Activated CD4-positive, alpha-beta memory T cell treated with anti-CD3 and anti-CD28 coated beads, Interleukin-2, amount 10 ng/mL, durations not matched to agents 7 days and 5 days (primary cell): ENCODE measurements around the gene CHCHD6. TPM values are rescaled to one million over a fixed set of nuclear protein-coding genes. Genes with fewer than 3 reads are reported as not detected.

Experiments used
- CTCF ChIA-PET: fragments of 350-600 bp; sonication (Branson Sonifier 250); formaldehyde crosslinking; loops from one replicate; lab custom pipeline; 2021; ENCODE audit warnings: antibody characterized with exemption, inconsistent platforms; lab: Charles Lee
- POLR2A ChIA-PET: fragments of 350-600 bp; sonication (Branson Sonifier 250); formaldehyde crosslinking; loops from one replicate; lab custom pipeline; 2021; ENCODE audit warnings: antibody characterized with exemption; lab: Charles Lee
- DNase-seq: peaks from one replicate; pipeline ENCODE4 v3.0.0-alpha.2; 2020
- H3K27ac Mint-ChIP-seq: one replicate; pipeline ENCODE4 v1.8.0; 2021; ENCODE audit warnings: mild to moderate bottlenecking, mixed read lengths
- H3K27me3 Mint-ChIP-seq: one replicate; pipeline ENCODE4 v1.8.0; 2021; ENCODE audit warnings: mixed read lengths
- H3K36me3 Mint-ChIP-seq: one replicate; pipeline ENCODE4 v1.8.0; 2021; ENCODE audit warnings: low read depth, mixed read lengths
- H3K4me1 Mint-ChIP-seq: one replicate; pipeline ENCODE4 v1.8.0; 2021; ENCODE audit warnings: mixed read lengths
- H3K4me3 Mint-ChIP-seq: one replicate; pipeline ENCODE4 v1.8.0; 2021; ENCODE audit warnings: mild to moderate bottlenecking, mixed read lengths
- H3K9me3 Mint-ChIP-seq: one replicate; pipeline ENCODE4 v1.8.0; 2021; ENCODE audit warnings: mixed read lengths
- total RNA-seq, 2 experiments: library from RNA; stranded (reverse); gene quantifications; one replicate each; pipeline ENCODE4 v1.2.3, GENCODE V29; 2021

The CHCHD6 gene
- total RNA-seq, 2 experiments from 2014 or later = 4.0 to 4.1 TPM

DNA sequence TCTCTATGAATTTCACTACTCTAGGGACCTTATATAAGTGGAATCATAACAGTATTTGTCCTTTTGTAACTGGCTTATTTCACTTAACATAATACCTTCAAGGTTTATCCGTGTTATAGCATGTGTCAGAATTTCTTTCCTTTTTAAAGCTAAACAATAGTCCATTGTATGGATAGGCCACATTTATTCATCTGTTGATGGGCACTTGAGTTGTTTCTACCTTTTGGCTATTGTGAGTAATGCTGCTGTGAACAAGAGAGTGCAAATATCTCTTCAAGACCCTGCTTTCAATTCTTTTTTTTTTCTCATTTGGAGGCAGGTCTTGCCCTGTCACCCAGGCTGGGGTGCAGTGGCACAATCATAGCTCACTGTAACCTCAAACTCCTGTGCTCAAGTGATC lies 56.5 kb downstream of the CHCHD6 start:
- no peaks in the 10 kb centered on the region for H3K4me1 Mint-ChIP-seq
- no peak overlapping the region for H3K4me3 Mint-ChIP-seq
- no peak for DNase-seq
- no peaks in the 10 kb centered on the region for H3K36me3 Mint-ChIP-seq
- no peak overlapping the region for H3K27ac Mint-ChIP-seq
- H3K9me3 Mint-ChIP-seq = no peaks in the 10 kb centered on the region
- ChIA-PET POLR2A (no interaction called here), CTCF (no interaction called here)
- H3K27me3 Mint-ChIP-seq = no peaks in the 10 kb centered on the region

- no peak overlapping the region for H3K27ac Mint-ChIP-seq
- no peaks in the 10 kb centered on the region for H3K4me1 Mint-ChIP-seq
- no peaks in the 10 kb centered on the region for H3K27me3 Mint-ChIP-seq
- H3K9me3 Mint-ChIP-seq = peaks cover 4% of the 10 kb centered on the region
- CTCF ChIA-PET = interaction anchor here (1.2 kb wide), 1 partner anchor 11 kb away, joined by 3 read pairs; no protein-coding TSS in a partner anchor
- H3K36me3 Mint-ChIP-seq = peaks cover 2% of the 10 kb centered on the region
- no peak overlapping the region for H3K4me3 Mint-ChIP-seq
- no peak for DNase-seq
- POLR2A ChIA-PET = no interaction called here
These were observed 59.0 kb downstream of the CHCHD6 start for GRCh38 chr3:126763035-126763434.

GRCh38 chr3:126765187-126766069 lies 61.4 kb downstream of the CHCHD6 start:
- H3K4me3 Mint-ChIP-seq = no peak overlapping the region
- CTCF ChIA-PET = no interaction called here
- H3K27ac Mint-ChIP-seq = no peak overlapping the region
- H3K4me1 Mint-ChIP-seq = no peaks in the 10 kb centered on the region
- H3K9me3 Mint-ChIP-seq = peaks cover 13% of the 10 kb centered on the region
- no peaks in the 10 kb centered on the region for H3K27me3 Mint-ChIP-seq
- H3K36me3 Mint-ChIP-seq = peaks cover 2% of the 10 kb centered on the region
- POLR2A ChIA-PET = no interaction called here
- DNase-seq = no peak

DNA sequence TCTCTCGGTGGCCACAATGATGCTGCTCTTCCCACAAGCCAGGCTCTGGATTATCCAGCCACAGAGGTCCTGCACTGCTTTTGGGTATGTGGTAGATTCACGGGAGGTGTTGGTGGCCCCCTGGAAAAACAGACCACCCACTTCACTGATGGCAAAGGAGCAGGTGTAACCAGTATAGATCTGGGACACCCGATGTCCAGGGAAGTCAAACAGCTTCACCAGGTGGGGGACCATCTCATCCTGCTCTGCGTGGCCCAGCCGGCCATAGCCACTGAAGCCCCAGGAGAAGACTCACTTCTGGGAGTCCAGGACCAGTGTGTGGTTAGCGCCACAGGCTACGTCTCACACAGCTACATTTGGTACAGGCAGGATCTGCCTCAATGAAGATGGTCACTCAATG lies 62.6 kb downstream of the CHCHD6 start:
- ChIA-PET CTCF (no interaction called here), POLR2A (no interaction called here)
- no peak for DNase-seq
- peaks cover 2% of the 10 kb centered on the region for H3K36me3 Mint-ChIP-seq
- peaks cover 17% of the 10 kb centered on the region for H3K9me3 Mint-ChIP-seq
- H3K4me3 Mint-ChIP-seq = no peak overlapping the region
- H3K27me3 Mint-ChIP-seq = no peaks in the 10 kb centered on the region
- no peaks in the 10 kb centered on the region for H3K4me1 Mint-ChIP-seq
- no peak overlapping the region for H3K27ac Mint-ChIP-seq

DNA sequence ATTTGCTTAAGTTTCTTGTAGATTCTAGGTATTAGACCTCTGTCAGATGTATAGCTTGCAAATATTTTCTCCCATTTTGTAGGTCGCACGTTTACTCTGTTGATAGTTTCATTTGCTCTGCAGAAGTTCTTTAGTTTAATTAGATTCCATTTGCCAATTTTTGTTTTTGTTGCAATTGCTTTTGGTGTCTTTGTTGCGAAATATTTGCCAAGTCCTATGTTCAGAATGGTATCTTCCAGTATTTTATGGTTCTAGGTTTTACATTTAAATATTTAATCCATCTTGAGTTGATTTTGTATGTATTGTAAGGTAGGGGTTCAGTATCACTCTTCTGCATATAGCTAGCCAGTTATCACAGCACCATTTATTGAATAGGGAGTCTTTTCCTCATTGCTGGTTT lies 64.9 kb downstream of the CHCHD6 start:
- H3K9me3 Mint-ChIP-seq = peaks cover 24% of the 10 kb centered on the region
- POLR2A ChIA-PET = no interaction called here
- no peaks in the 10 kb centered on the region for H3K4me1 Mint-ChIP-seq
- peaks cover 5% of the 10 kb centered on the region for H3K36me3 Mint-ChIP-seq
- no peaks in the 10 kb centered on the region for H3K27me3 Mint-ChIP-seq
- no peak overlapping the region for H3K4me3 Mint-ChIP-seq
- H3K27ac Mint-ChIP-seq = no peak overlapping the region
- CTCF ChIA-PET = no interaction called here
- DNase-seq = no peak

DNA sequence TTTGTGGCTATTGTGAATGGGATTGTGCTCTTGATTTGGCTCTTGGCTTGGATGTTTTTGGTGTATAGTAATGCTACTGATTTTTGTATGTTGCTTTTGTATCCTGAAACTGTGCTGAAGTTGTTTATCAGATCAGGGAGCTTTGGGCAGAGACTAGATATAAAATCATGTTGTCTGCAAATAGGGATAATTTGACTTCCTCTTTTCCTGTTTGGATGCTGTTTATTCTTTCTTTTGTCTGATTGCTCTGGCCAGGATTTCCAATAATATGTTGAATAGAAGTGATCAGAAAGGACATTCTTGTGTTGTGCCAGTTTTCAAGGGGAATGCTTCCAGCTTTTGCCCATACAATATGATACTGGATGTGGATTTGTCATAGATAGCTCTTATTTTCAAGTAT lies 66.1 kb downstream of the CHCHD6 start:
- no peak overlapping the region for H3K27ac Mint-ChIP-seq
- H3K4me3 Mint-ChIP-seq = no peak overlapping the region
- no peaks in the 10 kb centered on the region for H3K27me3 Mint-ChIP-seq
- peaks cover 5% of the 10 kb centered on the region for H3K36me3 Mint-ChIP-seq
- no peak for DNase-seq
- H3K4me1 Mint-ChIP-seq = no peaks in the 10 kb centered on the region
- H3K9me3 Mint-ChIP-seq = peaks cover 24% of the 10 kb centered on the region
- ChIA-PET POLR2A (no interaction called here), CTCF (no interaction called here)

- H3K27ac Mint-ChIP-seq = no peak overlapping the region
- POLR2A ChIA-PET = no interaction called here
These were observed 69.1 kb downstream of the CHCHD6 start for GRCh38 chr3:126773167-126773566.

GRCh38 chr3:126773783-126774182 lies 69.7 kb downstream of the CHCHD6 start:
- H3K27me3 Mint-ChIP-seq = no peaks in the 10 kb centered on the region
- H3K9me3 Mint-ChIP-seq = peaks cover 14% of the 10 kb centered on the region
- no peak overlapping the region for H3K4me3 Mint-ChIP-seq
- H3K36me3 Mint-ChIP-seq = peaks cover 3% of the 10 kb centered on the region
- H3K27ac Mint-ChIP-seq = no peak overlapping the region
- H3K4me1 Mint-ChIP-seq = no peaks in the 10 kb centered on the region
- ChIA-PET CTCF (no interaction called here), POLR2A (no interaction called here)
- no peak for DNase-seq

More at GRCh38 chr3:126773167-126773566, 69.1 kb downstream of the CHCHD6 start:
- H3K9me3 Mint-ChIP-seq = peaks cover 18% of the 10 kb centered on the region
- CTCF ChIA-PET = no interaction called here
- peaks cover 3% of the 10 kb centered on the region for H3K36me3 Mint-ChIP-seq
- DNase-seq = no peak
- H3K4me1 Mint-ChIP-seq = no peaks in the 10 kb centered on the region
- H3K4me3 Mint-ChIP-seq = no peak overlapping the region
- no peaks in the 10 kb centered on the region for H3K27me3 Mint-ChIP-seq

GRCh38 chr3:126777366-126777765 lies 73.3 kb downstream of the CHCHD6 start:
- POLR2A ChIA-PET = no interaction called here
- CTCF ChIA-PET = interaction anchor here (0.9 kb wide), 1 partner anchor 24 kb away, joined by 3 read pairs; no protein-coding TSS in a partner anchor
- H3K27me3 Mint-ChIP-seq = no peaks in the 10 kb centered on the region
- no peak for DNase-seq
- peaks cover 2% of the 10 kb centered on the region for H3K36me3 Mint-ChIP-seq
- H3K4me3 Mint-ChIP-seq = no peak overlapping the region
- no peaks in the 10 kb centered on the region for H3K4me1 Mint-ChIP-seq
- no peak overlapping the region for H3K27ac Mint-ChIP-seq
- peaks cover 5% of the 10 kb centered on the region for H3K9me3 Mint-ChIP-seq

GRCh38 chr3:126780666-126781065 lies 76.6 kb downstream of the CHCHD6 start:
- Mint-ChIP-seq H3K27me3 (no peaks in the 10 kb centered on the region), H3K27ac (no peak overlapping the region), H3K9me3 (no peaks in the 10 kb centered on the region), H3K36me3 (no peaks in the 10 kb centered on the region), H3K4me3 (no peak overlapping the region), H3K4me1 (no peaks in the 10 kb centered on the region)
- DNase-seq = no peak
- ChIA-PET POLR2A (no interaction called here), CTCF (no interaction called here)

- Mint-ChIP-seq H3K36me3 (no peaks in the 10 kb centered on the region), H3K4me3 (no peak overlapping the region), H3K27me3 (no peaks in the 10 kb centered on the region), H3K27ac (no peak overlapping the region), H3K4me1 (no peaks in the 10 kb centered on the region), H3K9me3 (no peaks in the 10 kb centered on the region)
- DNase-seq = no peak
- ChIA-PET POLR2A (no interaction called here), CTCF (no interaction called here)
These were observed 77.4 kb downstream of the CHCHD6 start for GRCh38 chr3:126781406-126781805.

DNA sequence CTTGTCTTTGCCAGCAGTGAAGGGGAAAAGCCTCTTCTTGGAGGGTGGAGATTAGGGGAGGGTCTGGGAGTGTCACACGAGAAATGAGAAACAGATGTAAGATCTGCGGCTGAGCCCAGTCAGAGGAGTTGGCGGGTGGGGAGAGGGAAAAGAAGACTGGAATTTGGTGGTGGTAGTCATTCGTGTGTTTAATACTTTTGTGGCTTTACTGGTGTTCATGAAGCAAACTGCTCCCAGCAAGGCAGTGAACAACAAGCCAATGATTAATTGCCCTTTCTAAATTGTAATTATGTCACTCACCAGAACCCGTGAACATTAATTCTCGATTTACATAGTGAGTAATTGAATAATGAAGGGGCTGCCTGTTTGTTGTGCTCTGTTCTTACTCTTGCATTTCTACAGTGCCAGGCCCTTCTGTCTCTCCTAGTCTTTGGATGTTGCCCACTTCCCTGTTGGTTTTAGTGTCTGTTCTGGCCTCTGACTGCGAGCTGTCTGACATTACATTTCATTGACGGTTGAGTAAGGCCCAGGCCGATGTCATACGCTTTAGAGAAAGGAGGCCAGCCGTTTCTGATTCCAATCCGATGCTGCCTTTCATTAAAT lies 78.0 kb downstream of the CHCHD6 start:
- Mint-ChIP-seq H3K36me3 (no peaks in the 10 kb centered on the region), H3K4me3 (no peak overlapping the region), H3K4me1 (no peaks in the 10 kb centered on the region), H3K27ac (no peak overlapping the region), H3K27me3 (no peaks in the 10 kb centered on the region), H3K9me3 (no peaks in the 10 kb centered on the region)
- no peak for DNase-seq
- CTCF ChIA-PET = no interaction called here
- POLR2A ChIA-PET = no interaction called here

- no peak overlapping the region for H3K27ac Mint-ChIP-seq
- DNase-seq = no peak
- H3K4me1 Mint-ChIP-seq = no peaks in the 10 kb centered on the region
- ChIA-PET POLR2A (no interaction called here), CTCF (no interaction called here)
- H3K27me3 Mint-ChIP-seq = no peaks in the 10 kb centered on the region
- no peaks in the 10 kb centered on the region for H3K9me3 Mint-ChIP-seq
- no peaks in the 10 kb centered on the region for H3K36me3 Mint-ChIP-seq
- no peak overlapping the region for H3K4me3 Mint-ChIP-seq
These were observed 78.5 kb downstream of the CHCHD6 start for GRCh38 chr3:126782536-126782935.
